ENCODE results near the gene ZDHHC11B. TPM values are rescaled to one million over a fixed set of nuclear protein-coding genes. Genes with fewer than 3 reads are reported as not detected.
"Not testable (repeated sequence)": the region's sequence is repeated elsewhere in the genome, so short reads cannot be mapped to it uniquely, and the experiment has no call there.

Gene ZDHHC11B
- total and polyA plus RNA-seq, 12 donors: 4.7 to 46.6 (median 10.3) TPM

GRCh38 chr5:752532-753115 is 31.9 kb downstream of the ZDHHC11B start:
- not testable (repeated sequence) for H3K27ac ChIP-seq, H3K27me3 ChIP-seq, H3K4me3 ChIP-seq, DNase-seq, H3K9me3 ChIP-seq, ATAC-seq
- intact Hi-C loops (cut with DNase I): loop anchor here in 4 of 10 donors (10.0 kb wide), 1 partner anchor 92 kb away; no protein-coding TSS in a partner anchor
- peaks cover 0 to 15% (median 0%) of the 10 kb centered on the region in 9 donors for H3K36me3 ChIP-seq
- 67 to 70% methylated on average over 11 to 15 of the region's 20 CpGs for WGBS, 2 donors
- peaks cover 5 to 16% (median 12%) of the 10 kb centered on the region in 9 donors for H3K4me1 ChIP-seq

- WGBS, 2 donors: 95 to 98% methylated on average over 3 to 5 of the region's 8 CpGs
- ATAC-seq: not testable (repeated sequence)
Observed at GRCh38 chr5:751992-752391, 32.5 kb downstream of the ZDHHC11B start.

GRCh38 chr5:751496-751895 is 33.0 kb downstream of the ZDHHC11B start:
- 76 to 79% methylated on average over 7 of the region's 13 CpGs for WGBS, 2 donors
- H3K4me1 ChIP-seq: peaks cover 0 to 7% (median under 1%) of the 10 kb centered on the region in 9 donors
- H3K4me3 ChIP-seq: no peak overlapping the region
- no peak for ATAC-seq
- H3K36me3 ChIP-seq: peaks cover 0 to 19% (median 0%) of the 10 kb centered on the region in 9 donors
- DNase-seq: no peak
- no peaks in the 10 kb centered on the region for H3K27me3 ChIP-seq
- intact Hi-C loops (cut with DNase I): loop anchor here in 4 of 10 donors (10.0 kb wide), 1 partner anchor 93 kb away; no protein-coding TSS in a partner anchor
- H3K9me3 ChIP-seq: no peaks in the 10 kb centered on the region
- no peak overlapping the region for H3K27ac ChIP-seq
- no peak for TF ChIP-seq CTCF (IDR thresholded peaks at IDR 0.05)

More at GRCh38 chr5:751992-752391, 32.5 kb downstream of the ZDHHC11B start:
- H3K36me3 ChIP-seq: peaks cover 0 to 19% (median 0%) of the 10 kb centered on the region in 9 donors
- intact Hi-C loops (cut with DNase I): loop anchor here in 4 of 10 donors (10.0 kb wide), 1 partner anchor 93 kb away; no protein-coding TSS in a partner anchor
- DNase-seq, H3K4me3 ChIP-seq, H3K9me3 ChIP-seq, H3K4me1 ChIP-seq, H3K27me3 ChIP-seq, H3K27ac ChIP-seq: not testable (repeated sequence)

- H3K27ac ChIP-seq, ATAC-seq, H3K4me3 ChIP-seq, DNase-seq, H3K27me3 ChIP-seq, H3K9me3 ChIP-seq: not testable (repeated sequence)
- WGBS, 2 donors: 94 to 96% methylated on average over 7 of the region's 19 CpGs
- Histone ChIP-seq H3K36me3 (peaks cover 0 to 25% (median 0%) of the 10 kb centered on the region in 9 donors), H3K4me1 (peaks cover 0 to 11% (median 0%) of the 10 kb centered on the region in 9 donors)
- intact Hi-C loops (cut with DNase I): loop anchor here in 4 of 10 donors (10.0 kb wide), 1 partner anchor 95 kb away; no protein-coding TSS in a partner anchor
Observed at GRCh38 chr5:750226-750625, 34.3 kb downstream of the ZDHHC11B start.

GRCh38 chr5:749101-749670 is 35.3 kb downstream of the ZDHHC11B start:
- no peak overlapping the region for H3K4me3 ChIP-seq
- H3K9me3 ChIP-seq: no peaks in the 10 kb centered on the region
- TF ChIP-seq CTCF (IDR thresholded peaks at IDR 0.05): no peak
- ATAC-seq: no peak
- intact Hi-C loops (cut with DNase I): no loop called here
- DNase-seq: no peak
- 89% methylated on average over 14 of the region's 14 CpGs for WGBS, 2 donors
- no peak overlapping the region for H3K27ac ChIP-seq
- H3K27me3 ChIP-seq: no peaks in the 10 kb centered on the region
- H3K4me1 ChIP-seq: peaks cover 0 to 11% (median 0%) of the 10 kb centered on the region in 9 donors
- peaks cover 0 to 32% (median 0%) of the 10 kb centered on the region in 9 donors for H3K36me3 ChIP-seq

- 80 to 84% methylated on average over 17 of the region's 18 CpGs for WGBS, 2 donors
- Histone ChIP-seq H3K36me3 (peaks cover 0 to 41% (median 0%) of the 10 kb centered on the region in 9 donors), H3K4me1 (peaks cover 0 to 11% (median 0%) of the 10 kb centered on the region in 9 donors)
- H3K4me3 ChIP-seq; H3K27ac ChIP-seq; DNase-seq; ATAC-seq; H3K27me3 ChIP-seq; intact Hi-C loops (cut with DNase I); H3K9me3 ChIP-seq: not testable (repeated sequence)
Observed at GRCh38 chr5:748011-748980, 36.2 kb downstream of the ZDHHC11B start.

GRCh38 chr5:747303-747844 is 37.2 kb downstream of the ZDHHC11B start:
- not testable (repeated sequence) for H3K27ac ChIP-seq, DNase-seq, H3K27me3 ChIP-seq, H3K4me3 ChIP-seq, H3K9me3 ChIP-seq, ATAC-seq
- Histone ChIP-seq H3K4me1 (peaks cover 0 to 11% (median 0%) of the 10 kb centered on the region in 9 donors), H3K36me3 (peaks cover 0 to 49% (median 0%) of the 10 kb centered on the region in 9 donors)
- intact Hi-C loops (cut with DNase I): loop anchor here in 1 of 10 donors (2.0 kb wide), 1 partner anchor 93 kb away; no protein-coding TSS in a partner anchor
- 82 to 84% methylated on average over 3 to 5 of the region's 9 CpGs for WGBS, 2 donors

Measured in heart right ventricle (tissue), 16 donors.